Measurements from ENCODE around the gene MBTD1.
A peak's percentile ranks its signal among the peaks of the same experiment; 100 is the strongest.
"Not testable (repeated sequence)": the region's sequence is repeated elsewhere in the genome, so short reads cannot be mapped to it uniquely, and the experiment has no call there.

The MBTD1 gene

GRCh38 chr17:51259564-51260236, at the start of gene MBTD1:
MBTD1 (minus strand) TSS chr17:51260049; CDS start chr17:51225161, 34,888 bp downstream.
- peak; percentile 77 for DNase-seq

GRCh38 chr17:51305182-51305581, 45.3 kb upstream of the MBTD1 start:
- no peak for DNase-seq

- DNase-seq: no peak
Measured at GRCh38 chr17:51299859-51300258, 40.0 kb upstream of the MBTD1 start.

- no peak for DNase-seq
Measured at GRCh38 chr17:51298508-51299371, 38.9 kb upstream of the MBTD1 start.

GRCh38 chr17:51294338-51294737, 34.5 kb upstream of the MBTD1 start:
- not testable (repeated sequence) for DNase-seq

- DNase-seq: no peak
Measured at GRCh38 chr17:51289696-51290111, 29.9 kb upstream of the MBTD1 start.

GRCh38 chr17:51287412-51287811, 27.6 kb upstream of the MBTD1 start:
- no peak for DNase-seq

GRCh38 chr17:51279183-51279582, 19.3 kb upstream of the MBTD1 start:
- DNase-seq: no peak

- no peak for DNase-seq
Measured at GRCh38 chr17:51275381-51275780, 15.5 kb upstream of the MBTD1 start.

- DNase-seq: no peak
Measured at GRCh38 chr17:51272812-51273211, 13.0 kb upstream of the MBTD1 start.

- DNase-seq: no peak
Measured at GRCh38 chr17:51270636-51271035, 10.8 kb upstream of the MBTD1 start.

- DNase-seq: no peak
Measured at GRCh38 chr17:51269991-51270390, 10.1 kb upstream of the MBTD1 start.

- not testable (repeated sequence) for DNase-seq
Measured at GRCh38 chr17:51264466-51264865, 4.6 kb upstream of the MBTD1 start.

- no peak for DNase-seq
Measured at GRCh38 chr17:51263006-51263405, 3.2 kb upstream of the MBTD1 start.

- DNase-seq: no peak
Measured at GRCh38 chr17:51261024-51261963, 1.4 kb upstream of the MBTD1 start.

- peak; percentile 90 for DNase-seq
Measured at GRCh38 chr17:51260237-51261023, 581 bp upstream of the MBTD1 start, which contains the start of gene UTP18. UTP18 (plus strand) TSS chr17:51260546; CDS start chr17:51260585, 39 bp downstream.

- no peak for DNase-seq
Measured at GRCh38 chr17:51258756-51259563, 889 bp downstream of the MBTD1 start.

- DNase-seq: no peak
Measured at GRCh38 chr17:51257150-51258081, 2.4 kb downstream of the MBTD1 start.

GRCh38 chr17:51256101-51256500, 3.7 kb downstream of the MBTD1 start:
- DNase-seq: no peak

- no peak for DNase-seq
Measured at GRCh38 chr17:51255673-51256072, 4.2 kb downstream of the MBTD1 start.
